HepG2 (cell line): ENCODE data around the gene NOL4L. TPM values are rescaled to one million over a fixed set of nuclear protein-coding genes. Genes with fewer than 3 reads are reported as not detected.

Source experiments
- AGO1 ChIP-seq: fragments of 200-400 bp; formaldehyde crosslinking; IDR thresholded peaks from 2 replicates; pipeline ENCODE4 v1.6.1; 2017; ENCODE audit warnings: mild to moderate bottlenecking, low read depth, low read length, moderate library complexity; ENCODE audit not compliant: poor library complexity, severe bottlenecking
- CCDC6 ChIP-seq: sonication (generic); formaldehyde crosslinking; IDR thresholded peaks from 2 replicates; pipeline ENCODE4 v1.8.1; 2022; ENCODE audit warnings: mild to moderate bottlenecking, missing genetic modification reagents, moderate library complexity
- DZIP1 ChIP-seq: sonication (generic); formaldehyde crosslinking; IDR thresholded peaks from 2 replicates; pipeline ENCODE4 v1.5.0; 2020; ENCODE audit warnings: mild to moderate bottlenecking, missing genetic modification reagents
- FOSL2 ChIP-seq: sonication (generic); formaldehyde crosslinking; IDR thresholded peaks from 2 replicates; pipeline ENCODE4 v1.4.0; 2020; ENCODE audit warnings: missing genetic modification reagents
- GATA4 ChIP-seq: sonication (generic); IDR thresholded peaks from 2 replicates; pipeline ENCODE4 v1.6.1; 2016; ENCODE audit warnings: antibody characterized with exemption, low read depth, borderline replicate concordance
- NFE2 ChIP-seq: sonication (generic); formaldehyde crosslinking; IDR thresholded peaks from 2 replicates; pipeline ENCODE4 v1.4.0; 2020; ENCODE audit warnings: missing genetic modification reagents
- RAD21 ChIP-seq: fragments of 450-650 bp; formaldehyde crosslinking; IDR thresholded peaks from 2 replicates; pipeline ENCODE4 v1.5.0; 2020; ENCODE audit warnings: mild to moderate bottlenecking
- SAP130 ChIP-seq: IDR thresholded peaks from 2 replicates; pipeline ENCODE4 v1.6.1; 2016; ENCODE audit warnings: low read depth
- SMYD3 ChIP-seq: sonication (generic); formaldehyde crosslinking; IDR thresholded peaks from 2 replicates; pipeline ENCODE4 v1.8.1; 2023; ENCODE audit warnings: mild to moderate bottlenecking, missing genetic modification reagents
- SRY ChIP-seq: sonication (generic); formaldehyde crosslinking; IDR thresholded peaks from 2 replicates; pipeline ENCODE4 v1.8.0; 2022; ENCODE audit warnings: mild to moderate bottlenecking, missing genetic modification reagents
- TBL1XR1 ChIP-seq: fragments of 150-350 bp; IDR thresholded peaks from 2 replicates; pipeline ENCODE4 v1.6.1; 2014; ENCODE audit warnings: borderline replicate concordance, low read length; ENCODE audit not compliant: partially characterized antibody
- TOE1 ChIP-seq: sonication (generic); formaldehyde crosslinking; IDR thresholded peaks from 2 replicates; pipeline ENCODE4 v1.4.0; 2020; ENCODE audit warnings: mild to moderate bottlenecking, missing genetic modification reagents
- TRIM22 ChIP-seq: fragments of 450-650 bp; IDR thresholded peaks from 2 replicates; pipeline ENCODE4 v1.6.1; 2017
- ZBTB33 ChIP-seq: sonication (generic); formaldehyde crosslinking; IDR thresholded peaks from 2 replicates; pipeline ENCODE4 v1.4.0; 2020; ENCODE audit warnings: missing genetic modification reagents
- ZMAT3 ChIP-seq: sonication (generic); formaldehyde crosslinking; conservative IDR thresholded peaks from 2 replicates; pipeline ENCODE4 v1.7.0; 2021; ENCODE audit warnings: missing genetic modification reagents
- ZNF296 ChIP-seq: sonication (generic); formaldehyde crosslinking; conservative IDR thresholded peaks from 2 replicates; pipeline ENCODE4 v1.5.0; 2020; ENCODE audit warnings: mild to moderate bottlenecking, missing genetic modification reagents
- ZNF510 ChIP-seq: sonication (generic); formaldehyde crosslinking; IDR thresholded peaks from 2 replicates; pipeline ENCODE4 v1.4.0; 2020; ENCODE audit warnings: low read depth, mild to moderate bottlenecking, missing genetic modification reagents
- ZNF614 ChIP-seq: IDR thresholded peaks from 2 replicates; pipeline ENCODE4 v1.6.1; 2018; ENCODE audit warnings: missing biosample characterization, missing genetic modification reagents, inconsistent platforms, borderline replicate concordance
- ZNF639 ChIP-seq: conservative IDR thresholded peaks from 2 replicates; pipeline ENCODE4 v1.6.1; 2018; ENCODE audit warnings: missing genetic modification reagents
- ZNF775 ChIP-seq: sonication (generic); formaldehyde crosslinking; IDR thresholded peaks from 2 replicates; pipeline ENCODE4 v1.4.0; 2020; ENCODE audit warnings: missing genetic modification reagents, mild to moderate bottlenecking, moderate library complexity, borderline replicate concordance
- polyA plus RNA-seq, 8 experiments: library from polyadenylated mRNA; depleted of rRNA in 3 of 8; stranded (reverse) in 7 of 8; unstranded in 1 of 8; fragments of >200 nt; fragmentation: Illumina TruSeq in 4 of 8; extraction: Trizol in 4 of 8; gene quantifications; 2 replicates each; pipeline versions ENCODE4 v1.2.1 to v1.2.3, GENCODE V29; 2011 to 2016; ENCODE audit warnings: low read depth in 4 of 8, missing spikeins in 1 of 8, mixed read lengths in 1 of 8; ENCODE audit not compliant: insufficient read depth in 1 of 8
- total RNA-seq, 5 experiments: library from RNA; depleted of rRNA; stranded (reverse); fragments of >200 nt; fragmentation: Illumina TruSeq; extraction: Trizol; gene quantifications; 2 replicates each; pipeline ENCODE4 v1.2.3, GENCODE V29; 2016; ENCODE audit warnings: low read depth in 1 of 5

The NOL4L gene
- total and polyA plus RNA-seq, 2 of the 13 experiments (the other 11 are each of a cell fraction or from before 2014, with no cell fraction given), result 16.6 to 35.4 TPM

GRCh38 chr20:32541323-32542258 lies 43.5 kb downstream of the NOL4L start (continued):
- TF ChIP-seq ZNF614 (CRISPR knock-in tag) (peak; percentile 97), TBL1XR1 (peak; percentile 80), TRIM22 (no peak), GATA4 (peak; percentile 62; the same call in 1 of the 2 replicates), SAP130 (CRISPR knock-in tag) (peak; percentile 97), SRY (0 out of 2 replicates have a peak, but pooled peaks have one; percentile 2), RAD21 (CRISPR knock-in tag) (peak; percentile 93), TOE1 (CRISPR knock-in tag) (peak; percentile 87; the same call in 1 of the 2 replicates), NFE2 (CRISPR knock-in tag) (no peak), FOSL2 (CRISPR knock-in tag) (peak; percentile 67; the same call in 1 of the 2 replicates), DZIP1 (CRISPR knock-in tag) (no peak), ZBTB33 (CRISPR knock-in tag) (0 out of 2 replicates have a peak, but pooled peaks have one; percentile 38), ZNF296 (peak; percentile 98; the same call in 1 of the 2 replicates), SMYD3 (CRISPR knock-in tag) (no peak), ZNF775 (peak; percentile 86; the same call in 1 of the 2 replicates), ZMAT3 (CRISPR knock-in tag) (peak; percentile 97), CCDC6 (peak; percentile 82), AGO1 (peak; percentile 88), ZNF639 (CRISPR knock-in tag) (peak; percentile 68; the same call in 1 of the 2 replicates), ZNF510 (CRISPR knock-in tag) (0 out of 2 replicates have a peak, but pooled peaks have one; percentile 45)
